Keratinocyte (primary cell): ENCODE measurements around the gene ASGR1.

ENCODE experiments used
- CTCF ChIP-seq, 3 experiments: IDR thresholded peaks in 1 of 3; conservative IDR thresholded peaks in 1 of 3; optimal IDR thresholded peaks in 1 of 3; 2 replicates in 2 of 3; 3 replicates in 1 of 3; pipeline versions ENCODE3 to v1.5.1; 2011; ENCODE audit warnings: low read length in 3 of 3, mild to moderate bottlenecking in 3 of 3, moderate library complexity in 2 of 3, control low read depth in 1 of 3, inconsistent platforms in 1 of 3; ENCODE audit not compliant: insufficient read depth in 2 of 3; ENCODE audit errors: extremely low read depth in 1 of 3
- EZH2 ChIP-seq: IDR thresholded peaks from one replicate; pipeline ENCODE4 v1.6.1; 2012; ENCODE audit warnings: inconsistent platforms, mild to moderate bottlenecking, low read length, moderate library complexity

- TF ChIP-seq CTCF (optimal IDR thresholded peaks at IDR 0.05 in 1 of 3, IDR thresholded peaks at IDR 0.05 in 1 of 3, conservative IDR thresholded peaks at IDR 0.05 in 1 of 3; ENCODE audit: extremely low read depth in 1 of 3, insufficient read depth in 2 of 3, low read length in 3 of 3) (no peak), EZH2 (no peak)
Observed at GRCh38 chr17:7166873-7167272, 12.3 kb downstream of the ASGR1 start.
